NCI-H345 treated with DMSO at 0.1 percent for 48 hours (cell line): ENCODE measurements around the gene HIVEP2.

Source experiments
- DNase-seq: peaks from one replicate; lab custom pipeline; 2025; ENCODE audit not compliant: unreplicated experiment; lab: John Stamatoyannopoulos, UW

HIVEP2 gene

GRCh38 chr6:142946181-142946923 is 1.4 kb upstream of the HIVEP2 start:
- peak; percentile 89 for DNase-seq

- DNase-seq, result peak; percentile 53
These were observed 637 bp upstream of the HIVEP2 start for GRCh38 chr6:142945446-142946180.

GRCh38 chr6:142944124-142945048 is 590 bp downstream of the HIVEP2 start:
- DNase-seq, result peak; percentile 36

- DNase-seq, result no peak
These were observed 1.3 kb downstream of the HIVEP2 start for GRCh38 chr6:142943711-142944123.

- peak; percentile 5 for DNase-seq
These were observed 2.2 kb downstream of the HIVEP2 start for GRCh38 chr6:142942805-142943227.

GRCh38 chr6:142942238-142942637 is 2.7 kb downstream of the HIVEP2 start:
- DNase-seq, result no peak

- DNase-seq, result no peak
These were observed 4.0 kb downstream of the HIVEP2 start for GRCh38 chr6:142941018-142941417.

- DNase-seq, result no peak
These were observed 4.5 kb downstream of the HIVEP2 start for GRCh38 chr6:142940487-142940886.

GRCh38 chr6:142938510-142938909 is 6.5 kb downstream of the HIVEP2 start:
- no peak for DNase-seq

- no peak for DNase-seq
These were observed 7.0 kb downstream of the HIVEP2 start for GRCh38 chr6:142937986-142938385.

- DNase-seq, result no peak
These were observed 9.1 kb downstream of the HIVEP2 start for GRCh38 chr6:142935553-142936517.

- no peak for DNase-seq
These were observed 10.4 kb downstream of the HIVEP2 start for GRCh38 chr6:142934599-142934998.

GRCh38 chr6:142934106-142934505 is 10.9 kb downstream of the HIVEP2 start:
- no peak for DNase-seq

GRCh38 chr6:142933701-142934100 is 11.3 kb downstream of the HIVEP2 start:
- DNase-seq, result no peak

- DNase-seq, result no peak
These were observed 12.1 kb downstream of the HIVEP2 start for GRCh38 chr6:142932889-142933288.

- DNase-seq, result no peak
These were observed 15.1 kb downstream of the HIVEP2 start for GRCh38 chr6:142929751-142930358.

GRCh38 chr6:142927904-142928303 is 17.1 kb downstream of the HIVEP2 start:
- DNase-seq, result no peak

- no peak for DNase-seq
These were observed 17.8 kb downstream of the HIVEP2 start for GRCh38 chr6:142927271-142927580.

- DNase-seq, result no peak
These were observed 18.3 kb downstream of the HIVEP2 start for GRCh38 chr6:142926494-142927270.
